ENCODE results near the gene RYR3.

RYR3 gene

DNA sequence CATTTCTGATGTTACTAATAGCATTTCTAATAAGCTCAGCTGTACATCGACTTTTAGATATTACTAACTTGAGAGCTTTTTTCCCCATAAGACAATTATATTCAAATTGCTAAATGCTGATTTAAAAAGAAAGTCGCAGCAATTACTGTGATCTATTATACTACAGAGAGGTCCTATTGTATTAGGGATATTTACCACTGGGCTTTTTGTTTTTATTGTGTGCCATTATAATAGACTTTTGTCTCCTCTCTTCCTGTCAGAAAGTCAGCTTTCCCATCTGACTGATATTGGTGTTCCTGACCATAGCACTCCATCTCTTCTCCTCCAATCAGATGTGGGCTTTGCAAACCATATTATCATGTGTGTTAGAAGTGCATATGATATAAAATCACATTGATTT lies 27.2 kb upstream of the RYR3 start:
- no peaks in the 10 kb centered on the region for H3K9me3 ChIP-seq (ENCODE audit: control insufficient read depth, insufficient read depth, low read depth, low read length)
- no peaks in the 10 kb centered on the region for H3K4me1 ChIP-seq (ENCODE audit: control insufficient read depth, insufficient read depth, low read length)
- TF ChIP-seq ZNF292 (tag by site-specific recombination; IDR thresholded peaks at IDR 0.05; ENCODE audit: borderline replicate concordance, low read depth) (no peak), ZBTB44 (tag by site-specific recombination; IDR thresholded peaks at IDR 0.05) (no peak), ZNF394 (tag by site-specific recombination; IDR thresholded peaks at IDR 0.05; ENCODE audit: borderline replicate concordance) (no peak), PRDM10 (tag by site-specific recombination; IDR thresholded peaks at IDR 0.05) (no peak), GLIS2 (tag by site-specific recombination; IDR thresholded peaks at IDR 0.05) (no peak), ZNF677 (tag by site-specific recombination; IDR thresholded peaks at IDR 0.05) (no peak), ZNF214 (tag by site-specific recombination; IDR thresholded peaks at IDR 0.05; ENCODE audit: borderline replicate concordance) (no peak), ZNF629 (tag by site-specific recombination; IDR thresholded peaks at IDR 0.05) (no peak)
- ChIA-PET CTCF (interaction anchor here (0.6 to 1.5 kb wide), 2 partner anchors 9 to 454 kb away, joined by 5 to 9 read pairs; no protein-coding TSS in a partner anchor), POLR2A (no interaction called here)
- no peaks in the 10 kb centered on the region for H3K36me3 ChIP-seq (ENCODE audit: control insufficient read depth in 2 of 2, insufficient read depth in 1 of 2, low read length in 2 of 2)
- no peak overlapping the region for H3K4me3 ChIP-seq (ENCODE audit: low read depth, low read length)
- no peak overlapping the region for H3K27ac ChIP-seq (ENCODE audit: extremely low read depth, low read depth, low read length)

DNA sequence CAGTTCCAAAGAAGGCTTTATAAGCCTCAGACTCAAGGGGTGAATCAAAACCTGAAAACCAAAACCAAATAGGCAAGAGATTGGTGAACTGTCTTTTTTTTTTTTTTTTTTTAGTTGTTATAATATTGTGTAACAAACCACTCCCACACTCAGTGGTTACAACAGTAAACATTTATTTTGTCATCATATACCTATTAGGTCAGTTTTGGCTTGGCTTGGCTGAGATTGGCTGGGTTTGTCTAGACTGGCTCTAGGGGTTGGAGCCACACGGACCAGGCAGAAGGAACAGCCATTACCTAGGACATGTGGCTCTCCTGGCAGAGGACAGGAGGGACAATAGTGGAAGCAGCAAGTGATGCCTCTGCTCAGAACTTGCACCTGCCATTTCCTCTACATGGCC lies 26.4 kb upstream of the RYR3 start:
- no peaks in the 10 kb centered on the region for H3K9me3 ChIP-seq (ENCODE audit: control insufficient read depth, insufficient read depth, low read depth, low read length)
- CTCF ChIA-PET: interaction anchor here (0.6 to 1.5 kb wide), 2 partner anchors 8 to 453 kb away, joined by 5 to 9 read pairs; no protein-coding TSS in a partner anchor
- POLR2A ChIA-PET: no interaction called here
- TF ChIP-seq, protein P1, sequence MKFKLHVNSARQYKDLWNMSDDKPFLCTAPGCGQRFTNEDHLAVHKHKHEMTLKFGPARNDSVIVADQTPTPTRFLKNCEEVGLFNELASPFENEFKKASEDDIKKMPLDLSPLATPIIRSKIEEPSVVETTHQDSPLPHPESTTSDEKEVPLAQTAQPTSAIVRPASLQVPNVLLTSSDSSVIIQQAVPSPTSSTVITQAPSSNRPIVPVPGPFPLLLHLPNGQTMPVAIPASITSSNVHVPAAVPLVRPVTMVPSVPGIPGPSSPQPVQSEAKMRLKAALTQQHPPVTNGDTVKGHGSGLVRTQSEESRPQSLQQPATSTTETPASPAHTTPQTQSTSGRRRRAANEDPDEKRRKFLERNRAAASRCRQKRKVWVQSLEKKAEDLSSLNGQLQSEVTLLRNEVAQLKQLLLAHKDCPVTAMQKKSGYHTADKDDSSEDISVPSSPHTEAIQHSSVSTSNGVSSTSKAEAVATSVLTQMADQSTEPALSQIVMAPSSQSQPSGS (tag by site-specific recombination; IDR thresholded peaks at IDR 0.05; ENCODE audit: low read depth): no peak
- no peak for TF ChIP-seq ZBTB17 (tag by site-specific recombination; IDR thresholded peaks at IDR 0.05)
- TF ChIP-seq ZNF140 (tag by site-specific recombination; IDR thresholded peaks at IDR 0.05): no peak
- no peak for TF ChIP-seq ZNF24 (tag by site-specific recombination; IDR thresholded peaks at IDR 0.05)
- no peak for TF ChIP-seq ZBTB8A (tag by site-specific recombination; IDR thresholded peaks at IDR 0.05)
- no peak for TF ChIP-seq REPIN1 (tag by site-specific recombination; IDR thresholded peaks at IDR 0.05; ENCODE audit: low read depth)
- no peak for TF ChIP-seq BCL11B (tag by site-specific recombination; IDR thresholded peaks at IDR 0.05; ENCODE audit: low read depth)
- H3K4me3 ChIP-seq (ENCODE audit: low read depth, low read length): no peak overlapping the region
- H3K27ac ChIP-seq (ENCODE audit: extremely low read depth, low read depth, low read length): no peak overlapping the region
- no peaks in the 10 kb centered on the region for H3K4me1 ChIP-seq (ENCODE audit: control insufficient read depth, insufficient read depth, low read length)
- no peaks in the 10 kb centered on the region for H3K36me3 ChIP-seq (ENCODE audit: control insufficient read depth in 2 of 2, insufficient read depth in 1 of 2, low read length in 2 of 2)

Data from HEK293 (cell line).